IPS-18a (cell line): ENCODE measurements around the gene RPLP2.

ENCODE experiments used
- H3K27ac ChIP-seq: one replicate; pipeline ENCODE4 v1.5.1; 2013; ENCODE audit warnings: low read length
- H3K27me3 ChIP-seq: one replicate; pipeline ENCODE4 v1.6.1; 2013; ENCODE audit warnings: mild to moderate bottlenecking, low read length; ENCODE audit not compliant: control insufficient read depth, insufficient read depth
- H3K36me3 ChIP-seq: one replicate; pipeline ENCODE4 v1.6.1; 2013; ENCODE audit warnings: low read depth, low read length; ENCODE audit not compliant: control insufficient read depth
- H3K4me1 ChIP-seq: one replicate; pipeline ENCODE4 v1.6.1; 2013; ENCODE audit warnings: low read depth, low read length; ENCODE audit not compliant: control insufficient read depth
- H3K4me3 ChIP-seq: one replicate; pipeline ENCODE4 v1.5.1; 2013; ENCODE audit warnings: low read length
- H3K9ac ChIP-seq: one replicate; pipeline ENCODE4 v1.6.1; 2013; ENCODE audit warnings: mild to moderate bottlenecking, low read length, moderate library complexity
- H3K9me3 ChIP-seq: one replicate; pipeline ENCODE4 v1.6.1; 2013; ENCODE audit warnings: low read depth, low read length; ENCODE audit not compliant: control insufficient read depth

The RPLP2 gene

GRCh38 chr11:795634-796564 lies 13.9 kb upstream of the RPLP2 start:
- Histone ChIP-seq H3K9ac (no peak overlapping the region), H3K27ac (no peak overlapping the region), H3K4me1 (peaks cover 6% of the 10 kb centered on the region), H3K36me3 (peaks cover 4% of the 10 kb centered on the region), H3K27me3 (no peaks in the 10 kb centered on the region), H3K9me3 (no peaks in the 10 kb centered on the region), H3K4me3 (peak overlapping the region; percentile 21)

- H3K27ac ChIP-seq: no peak overlapping the region
- H3K9ac ChIP-seq: peak overlapping the region; percentile 87
- no peaks in the 10 kb centered on the region for H3K27me3 ChIP-seq
- H3K4me1 ChIP-seq: peaks cover 4% of the 10 kb centered on the region
- H3K36me3 ChIP-seq: peaks cover 4% of the 10 kb centered on the region
- H3K9me3 ChIP-seq: no peaks in the 10 kb centered on the region
- peak overlapping the region; percentile 65 for H3K4me3 ChIP-seq
Observed at GRCh38 chr11:796565-797295, 13.0 kb upstream of the RPLP2 start.

GRCh38 chr11:797296-798092 lies 12.3 kb upstream of the RPLP2 start:
- Histone ChIP-seq H3K4me3 (peak overlapping the region; percentile 65), H3K9me3 (no peaks in the 10 kb centered on the region), H3K4me1 (peaks cover 4% of the 10 kb centered on the region), H3K27ac (no peak overlapping the region), H3K9ac (peak overlapping the region; percentile 87), H3K36me3 (peaks cover 5% of the 10 kb centered on the region), H3K27me3 (no peaks in the 10 kb centered on the region)

GRCh38 chr11:798093-798713 lies 11.6 kb upstream of the RPLP2 start, which contains the start of gene SLC25A22:
Gene SLC25A22 (minus strand): TSS chr11:798281. CDS start chr11:795006, 3,275 bp downstream.
- Histone ChIP-seq H3K4me1 (peaks cover 4% of the 10 kb centered on the region), H3K9ac (peak within 1 kb of the TSS; percentile 87), H3K27ac (no peak within 1 kb of the TSS), H3K4me3 (peak within 1 kb of the TSS; percentile 65), H3K9me3 (no peaks in the 10 kb centered on the region), H3K27me3 (no peaks in the 10 kb centered on the region), H3K36me3 (peaks cover 5% of the 10 kb centered on the region)

- Histone ChIP-seq H3K36me3 (peaks cover 5% of the 10 kb centered on the region), H3K9ac (no peak overlapping the region), H3K27ac (no peak overlapping the region), H3K9me3 (no peaks in the 10 kb centered on the region), H3K4me3 (no peak overlapping the region), H3K4me1 (peaks cover 10% of the 10 kb centered on the region), H3K27me3 (no peaks in the 10 kb centered on the region)
Observed at GRCh38 chr11:799641-800316, 10.0 kb upstream of the RPLP2 start.

GRCh38 chr11:800473-800872 lies 9.3 kb upstream of the RPLP2 start:
- Histone ChIP-seq H3K9ac (no peak overlapping the region), H3K27ac (no peak overlapping the region), H3K4me3 (no peak overlapping the region), H3K36me3 (peaks cover 5% of the 10 kb centered on the region), H3K27me3 (no peaks in the 10 kb centered on the region), H3K4me1 (peaks cover 10% of the 10 kb centered on the region), H3K9me3 (no peaks in the 10 kb centered on the region)

- Histone ChIP-seq H3K27me3 (no peaks in the 10 kb centered on the region), H3K9me3 (no peaks in the 10 kb centered on the region), H3K36me3 (peaks cover 5% of the 10 kb centered on the region), H3K4me1 (peaks cover 10% of the 10 kb centered on the region), H3K9ac (no peak overlapping the region), H3K27ac (no peak overlapping the region), H3K4me3 (no peak overlapping the region)
Observed at GRCh38 chr11:801097-801780, 8.5 kb upstream of the RPLP2 start.

- H3K9me3 ChIP-seq: no peaks in the 10 kb centered on the region
- peaks cover 5% of the 10 kb centered on the region for H3K36me3 ChIP-seq
Observed at GRCh38 chr11:802018-802617, 7.6 kb upstream of the RPLP2 start.

GRCh38 chr11:802693-803466 lies 6.9 kb upstream of the RPLP2 start:
- H3K9ac ChIP-seq: no peak overlapping the region
- H3K27ac ChIP-seq: no peak overlapping the region

More at GRCh38 chr11:802018-802617, 7.6 kb upstream of the RPLP2 start:
- H3K9ac ChIP-seq: no peak overlapping the region
- H3K27me3 ChIP-seq: no peaks in the 10 kb centered on the region
- no peak overlapping the region for H3K4me3 ChIP-seq
- no peak overlapping the region for H3K27ac ChIP-seq
- H3K4me1 ChIP-seq: peaks cover 5% of the 10 kb centered on the region

More at GRCh38 chr11:802693-803466, 6.9 kb upstream of the RPLP2 start:
- Histone ChIP-seq H3K9me3 (no peaks in the 10 kb centered on the region), H3K27me3 (no peaks in the 10 kb centered on the region), H3K36me3 (peaks cover 5% of the 10 kb centered on the region), H3K4me1 (peaks cover 5% of the 10 kb centered on the region), H3K4me3 (no peak overlapping the region)
